Stimulated activated CD4-positive, alpha-beta T cell treated with anti-CD3 and anti-CD28 coated beads, Interleukin-15, amount 100 ng/mL, for 48 hours (primary cell): ENCODE measurements around the gene EGF.

Experiments
- DNase-seq, 2 donors: peaks; one replicate each; pipeline ENCODE4 v3.0.0-alpha.2; 2020; ENCODE audit warnings: low read depth in 2 of 2

EGF gene

GRCh38 chr4:109962401-109962800 lies 49.7 kb downstream of the EGF start:
- DNase-seq: no peak

- DNase-seq: no peak
Measured at GRCh38 chr4:109966891-109967481, 54.3 kb downstream of the EGF start.

- DNase-seq: no peak
Measured at GRCh38 chr4:109967798-109968520, 55.3 kb downstream of the EGF start.

GRCh38 chr4:109969087-109969486 lies 56.4 kb downstream of the EGF start:
- no peak for DNase-seq

- no peak for DNase-seq
Measured at GRCh38 chr4:109969919-109970318, 57.2 kb downstream of the EGF start.

GRCh38 chr4:109972786-109973528 lies 60.3 kb downstream of the EGF start:
- no peak for DNase-seq

- DNase-seq: no peak
Measured at GRCh38 chr4:109973529-109973905, 60.8 kb downstream of the EGF start.

GRCh38 chr4:109976189-109976588 lies 63.5 kb downstream of the EGF start:
- DNase-seq: no peak

GRCh38 chr4:109977854-109978501 lies 65.3 kb downstream of the EGF start:
- DNase-seq: no peak

- DNase-seq: no peak
Measured at GRCh38 chr4:109978704-109979454, 66.2 kb downstream of the EGF start.

- no peak for DNase-seq
Measured at GRCh38 chr4:109979920-109980717, 67.4 kb downstream of the EGF start.

GRCh38 chr4:109981936-109982335 lies 69.3 kb downstream of the EGF start:
- no peak for DNase-seq

GRCh38 chr4:109982521-109982920 lies 69.8 kb downstream of the EGF start:
- no peak for DNase-seq

GRCh38 chr4:109985993-109986974 lies 73.6 kb downstream of the EGF start:
- no peak for DNase-seq

GRCh38 chr4:109989044-109989443 lies 76.4 kb downstream of the EGF start:
- DNase-seq: no peak

GRCh38 chr4:109989618-109990017 lies 76.9 kb downstream of the EGF start:
- DNase-seq: no peak

- DNase-seq: no peak
Measured at GRCh38 chr4:109990261-109991257, 77.9 kb downstream of the EGF start.

- DNase-seq: no peak
Measured at GRCh38 chr4:109993116-109993515, 80.4 kb downstream of the EGF start.
